Transverse colon (tissue), 4 donors: Measurements from ENCODE around the gene DEFB108B. TPM values are rescaled to one million over a fixed set of nuclear protein-coding genes. Genes with fewer than 3 reads are reported as not detected.
"Not testable (repeated sequence)": the region's sequence is repeated elsewhere in the genome, so short reads cannot be mapped to it uniquely, and the experiment has no call there.

Experiments
- DNase-seq: peaks from one replicate; pipeline ENCODE4 v3.0.0-alpha.2; 2019
- H3K27ac ChIP-seq, 4 donors: fragments of 200-600 bp; sonication (generic); 2 replicates each; pipeline ENCODE4 v1.5.1; 2016 to 2018; ENCODE audit warnings: inconsistent platforms in 4 of 4
- H3K27me3 ChIP-seq: fragments of 200-600 bp; sonication (generic); 2 replicates; pipeline ENCODE4 v1.5.1; 2017; ENCODE audit warnings: inconsistent platforms
- H3K36me3 ChIP-seq, 4 donors: fragments of 200-600 bp; sonication (generic); 2 replicates each; pipeline ENCODE4 v1.5.1; 2017 to 2019; ENCODE audit warnings: inconsistent platforms in 4 of 4
- H3K4me1 ChIP-seq, 4 donors: fragments of 200-600 bp; sonication (generic); 2 replicates each; pipeline ENCODE4 v1.5.1; 2017 to 2020; ENCODE audit warnings: inconsistent platforms in 4 of 4
- H3K4me3 ChIP-seq, 4 donors: fragments of 200-600 bp; sonication (generic); 1 replicate in 1 of 4; 2 replicates in 3 of 4; pipeline versions ENCODE4 v1.5.1 to v1.6.1; 2017 to 2019; ENCODE audit warnings: inconsistent platforms in 4 of 4
- H3K9me3 ChIP-seq, 2 donors: fragments of 200-600 bp; sonication (generic); 2 replicates each; pipeline ENCODE4 v1.5.1; 2017 to 2019; ENCODE audit warnings: inconsistent platforms in 2 of 2
- WGBS, 2 donors: methylation state at CpG; one replicate each; pipeline ENCODE4 v1.1.5; 2018; ENCODE audit warnings: low coverage in 1 of 2; 5-methylcytosine and 5-hydroxymethylcytosine counted together
- in situ Hi-C, 4 donors: fragments of 200-750 bp; cut with MboI; loops; one replicate each; pipeline versions ENCODE4 v1.15.0 to v1.15.1; 2017; ENCODE audit warnings: low sequenced_read_pairs in 3 of 4, low pct_ligation_motif_present in 1 of 4, low pct_unique_long_range_greater_than_20kb in 1 of 4
- intact Hi-C: fragments of 100-400 bp; cut with DNase I; formaldehyde crosslinking; loops from one replicate; pipeline ENCODE4 v1.15.1; 2023; ENCODE audit warnings: low total_unique reads
- total RNA-seq, 4 donors: library from RNA; depleted of rRNA; stranded (reverse); fragments of >200 nt; gene quantifications; one replicate each; pipeline ENCODE4 v1.1.0, GENCODE V29; 2016
- TF ChIP-seq, protein P1 (sequence below), 5 experiments: fragments of 200-600 bp in 3 of 5; fragments of 450-650 bp in 2 of 5; sonication (generic) in 3 of 5; IDR thresholded peaks; 1 replicate in 2 of 5; 2 replicates in 3 of 5; pipeline ENCODE4 v1.5.1; 2016 to 2017; ENCODE audit warnings: antibody characterized with exemption in 5 of 5, inconsistent platforms in 3 of 5, mild to moderate bottlenecking in 2 of 5, moderate library complexity in 1 of 5

DEFB108B gene
- total RNA-seq, 4 donors from 2014 or later = not detected

DNA sequence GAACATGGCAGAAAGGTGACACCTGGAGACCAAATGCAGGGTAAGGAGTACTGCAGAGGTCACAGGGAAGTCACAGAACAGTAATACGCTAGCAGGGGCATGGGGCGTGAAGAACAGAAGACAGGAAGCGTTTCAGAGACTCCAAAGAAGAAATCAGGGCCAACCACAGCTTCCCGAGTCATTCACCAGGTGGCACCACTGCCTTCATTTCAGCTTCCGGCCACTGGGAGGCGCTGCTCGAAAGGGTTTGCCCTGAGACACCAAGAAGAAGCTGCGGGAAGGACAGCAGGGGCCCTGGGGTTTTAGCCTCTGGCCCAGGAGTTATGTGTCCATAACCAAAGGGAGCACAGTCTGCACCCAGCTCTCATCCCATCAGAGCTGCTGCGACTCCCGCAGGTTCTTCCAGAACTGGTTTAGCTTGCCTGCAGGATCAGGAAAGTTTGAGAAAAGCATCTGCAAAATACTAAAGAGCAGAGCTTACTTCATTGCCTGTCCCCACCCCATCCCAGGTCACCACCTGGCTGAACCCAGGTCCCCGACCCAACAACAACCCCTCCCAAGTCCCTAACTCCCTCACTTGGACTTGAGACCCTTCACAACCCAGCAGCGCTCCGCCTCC, 32.6 kb upstream of the DEFB108B start:
- H3K9me3 ChIP-seq, intact Hi-C loops, H3K27ac ChIP-seq, H3K27me3 ChIP-seq, H3K4me1 ChIP-seq, H3K36me3 ChIP-seq, H3K4me3 ChIP-seq, in situ Hi-C loops: not testable (repeated sequence)
- 49% methylated on average over 13 of the region's 13 CpGs; no CpG with 5 or more reads in 1 of the 2 donors for WGBS, 2 donors
- peak; percentile 85 for DNase-seq
- TF ChIP-seq, protein P1, sequence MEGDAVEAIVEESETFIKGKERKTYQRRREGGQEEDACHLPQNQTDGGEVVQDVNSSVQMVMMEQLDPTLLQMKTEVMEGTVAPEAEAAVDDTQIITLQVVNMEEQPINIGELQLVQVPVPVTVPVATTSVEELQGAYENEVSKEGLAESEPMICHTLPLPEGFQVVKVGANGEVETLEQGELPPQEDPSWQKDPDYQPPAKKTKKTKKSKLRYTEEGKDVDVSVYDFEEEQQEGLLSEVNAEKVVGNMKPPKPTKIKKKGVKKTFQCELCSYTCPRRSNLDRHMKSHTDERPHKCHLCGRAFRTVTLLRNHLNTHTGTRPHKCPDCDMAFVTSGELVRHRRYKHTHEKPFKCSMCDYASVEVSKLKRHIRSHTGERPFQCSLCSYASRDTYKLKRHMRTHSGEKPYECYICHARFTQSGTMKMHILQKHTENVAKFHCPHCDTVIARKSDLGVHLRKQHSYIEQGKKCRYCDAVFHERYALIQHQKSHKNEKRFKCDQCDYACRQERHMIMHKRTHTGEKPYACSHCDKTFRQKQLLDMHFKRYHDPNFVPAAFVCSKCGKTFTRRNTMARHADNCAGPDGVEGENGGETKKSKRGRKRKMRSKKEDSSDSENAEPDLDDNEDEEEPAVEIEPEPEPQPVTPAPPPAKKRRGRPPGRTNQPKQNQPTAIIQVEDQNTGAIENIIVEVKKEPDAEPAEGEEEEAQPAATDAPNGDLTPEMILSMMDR (IDR thresholded peaks at IDR 0.05) = peak; percentile 60 to 81 (median 80)

- intact Hi-C loops, H3K36me3 ChIP-seq, in situ Hi-C loops, H3K27ac ChIP-seq, H3K9me3 ChIP-seq, DNase-seq, H3K4me1 ChIP-seq, H3K4me3 ChIP-seq, H3K27me3 ChIP-seq: not testable (repeated sequence)
- 94% methylated on average over 2 of the region's 2 CpGs; no CpG with 5 or more reads in 1 of the 2 donors for WGBS, 2 donors
Observed at GRCh38 chr11:71801026-71801425, 32.0 kb upstream of the DEFB108B start.

DNA sequence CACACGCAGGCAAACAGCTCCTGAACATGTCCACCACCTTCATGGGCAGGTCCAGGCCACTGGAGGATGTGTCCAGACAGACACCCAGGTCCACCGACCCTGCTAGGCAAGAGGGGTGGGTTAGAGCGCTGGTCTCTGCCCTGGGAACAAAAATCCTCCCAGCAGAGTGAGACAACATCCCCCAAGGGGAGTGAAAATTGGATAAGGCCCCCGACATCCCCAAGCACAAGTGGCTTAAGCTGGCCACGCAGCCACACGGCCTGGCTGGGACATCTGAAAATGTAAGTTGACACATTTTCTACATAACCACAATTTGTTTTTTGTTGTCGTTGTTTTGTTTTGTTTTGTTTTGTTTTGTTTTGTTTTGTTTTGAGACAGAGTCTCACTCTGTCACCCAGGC, 30.1 kb upstream of the DEFB108B start:
- H3K36me3 ChIP-seq, H3K9me3 ChIP-seq, intact Hi-C loops, H3K4me3 ChIP-seq, H3K27ac ChIP-seq, H3K27me3 ChIP-seq, H3K4me1 ChIP-seq, DNase-seq, in situ Hi-C loops: not testable (repeated sequence)
- 0 to 87% methylated on average over 1 to 7 of the region's 7 CpGs for whole genome bisulfite sequencing, 2 donors

DNA sequence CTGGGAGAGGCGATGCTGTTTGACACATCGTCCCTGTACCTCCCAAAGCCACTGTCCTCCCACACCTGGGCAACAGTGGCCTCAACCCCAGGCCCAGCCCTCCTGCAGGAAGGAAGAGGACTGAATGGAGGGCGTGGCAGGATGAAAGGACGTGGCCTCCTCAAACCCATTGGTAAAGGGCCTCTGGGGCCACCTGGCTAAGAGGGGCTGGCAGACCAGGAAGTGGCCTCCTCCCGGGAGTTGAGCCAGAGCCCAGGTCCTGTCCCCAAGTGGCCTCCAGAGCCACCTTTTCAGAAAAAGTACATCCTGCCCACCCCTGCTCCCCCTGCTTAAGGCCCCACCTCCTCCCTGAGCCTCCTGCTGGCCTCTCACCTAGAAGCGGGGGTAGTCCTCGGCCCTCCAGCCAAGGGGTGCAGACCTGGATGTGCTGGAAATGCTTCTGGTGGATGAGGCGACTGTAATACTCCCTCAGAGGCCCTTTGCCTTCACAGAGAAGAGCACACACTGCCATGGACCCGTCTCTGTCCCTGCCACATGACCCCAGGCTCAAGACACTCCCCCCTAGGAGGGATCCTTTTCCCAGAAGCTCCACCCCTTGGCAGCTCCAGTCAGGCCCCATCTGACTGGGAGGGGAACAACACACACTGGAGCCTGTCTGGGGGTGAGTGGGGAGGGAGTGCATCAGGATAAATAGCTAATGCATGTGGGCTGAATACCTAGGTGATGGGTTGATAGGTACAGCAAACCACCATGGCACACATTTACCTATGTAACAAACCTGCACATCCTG, 28.6 kb upstream of the DEFB108B start:
- DNase-seq, H3K4me3 ChIP-seq, in situ Hi-C loops, H3K4me1 ChIP-seq, H3K9me3 ChIP-seq, H3K27ac ChIP-seq, H3K27me3 ChIP-seq, H3K36me3 ChIP-seq, intact Hi-C loops: not testable (repeated sequence)
- 14 to 63% methylated on average over 2 to 8 of the region's 9 CpGs for WGBS, 2 donors

DNA sequence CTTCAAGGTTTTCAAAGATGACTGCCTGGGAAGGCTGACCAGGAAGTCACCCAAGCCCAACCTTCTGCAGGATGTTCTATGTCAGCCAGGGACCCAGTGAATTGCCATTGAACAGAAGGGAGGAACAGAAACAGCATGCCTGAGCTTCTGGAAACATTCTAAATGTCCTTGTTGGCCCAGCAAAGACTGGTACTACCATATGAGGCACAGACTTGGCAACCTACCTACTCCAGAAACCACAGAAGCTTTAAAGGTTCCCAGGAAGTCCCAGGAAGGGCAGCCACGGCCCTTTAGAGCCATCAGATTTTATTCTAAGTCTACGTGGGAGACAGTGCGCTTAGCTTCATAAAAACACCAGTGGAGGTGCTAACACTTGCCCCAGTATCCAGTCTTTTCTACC, 20.5 kb upstream of the DEFB108B start:
- in situ Hi-C loops, H3K27me3 ChIP-seq, H3K27ac ChIP-seq, intact Hi-C loops, H3K4me3 ChIP-seq, H3K9me3 ChIP-seq, H3K4me1 ChIP-seq, H3K36me3 ChIP-seq, DNase-seq: not testable (repeated sequence)
- WGBS, 2 donors = 60% methylated on average over 3 of the region's 3 CpGs; no CpG with 5 or more reads in 1 of the 2 donors

DNA sequence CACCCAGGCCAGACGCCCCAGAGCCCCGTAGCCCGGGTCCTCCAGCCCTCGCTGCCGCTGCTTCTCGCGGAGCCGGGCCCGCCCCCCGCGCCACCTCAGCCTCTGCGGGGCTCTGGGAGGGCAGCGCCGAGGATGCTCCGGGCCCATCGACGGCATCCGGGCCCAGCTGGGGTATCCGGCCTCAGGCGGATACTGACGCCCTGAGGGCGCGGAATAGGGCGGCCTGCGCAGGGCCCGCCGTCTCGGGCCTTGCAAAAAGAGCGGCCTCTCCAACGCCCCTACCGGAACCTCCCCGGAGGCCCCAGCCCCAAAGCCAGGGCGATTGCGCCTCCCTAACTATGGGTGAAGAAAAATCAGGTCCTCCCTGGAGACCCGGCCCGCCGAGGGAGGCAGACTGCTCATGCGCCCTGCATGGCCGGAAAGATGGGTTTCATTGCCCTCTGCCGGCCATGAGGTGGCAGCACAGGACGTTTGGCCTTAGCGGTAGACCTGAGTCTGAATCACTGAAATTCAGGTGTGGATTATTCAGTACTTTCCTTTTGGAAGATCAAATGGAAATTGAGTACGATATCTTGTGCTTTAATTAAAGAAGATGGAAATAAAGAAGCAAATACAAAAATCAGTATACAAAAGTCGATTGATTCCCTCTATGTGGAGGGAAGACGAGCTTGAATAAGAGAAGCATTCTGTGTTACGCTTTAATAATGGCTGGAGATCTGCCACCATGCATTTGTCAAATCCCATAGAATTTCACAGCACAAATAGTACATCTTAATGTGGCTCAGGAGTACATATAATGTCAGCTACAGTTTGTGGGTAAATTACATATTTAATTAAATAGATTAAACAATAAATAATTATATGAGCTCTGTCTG, 19.3 kb upstream of the DEFB108B start:
- intact Hi-C loops, H3K27me3 ChIP-seq, H3K4me1 ChIP-seq, H3K36me3 ChIP-seq, in situ Hi-C loops, H3K9me3 ChIP-seq: not testable (repeated sequence)
- Histone ChIP-seq H3K4me3 (peak overlapping the region; percentile 19 to 63 (median 38)), H3K27ac (peak overlapping the region; percentile 55 to 59 (median 59))
- TF ChIP-seq, protein P1 (IDR thresholded peaks at IDR 0.05) = peak; percentile 63 to 86 (median 76)
- DNase-seq = peak; percentile 80
- WGBS, 2 donors = 6% methylated on average over 32 of the region's 46 CpGs; no CpG with 5 or more reads in 1 of the 2 donors

- DNase-seq, H3K4me1 ChIP-seq, intact Hi-C loops, H3K36me3 ChIP-seq, H3K4me3 ChIP-seq, H3K9me3 ChIP-seq, in situ Hi-C loops, H3K27me3 ChIP-seq, H3K27ac ChIP-seq: not testable (repeated sequence)
- 38% methylated on average over 1 of the region's 1 CpG; no CpG with 5 or more reads in 1 of the 2 donors for WGBS, 2 donors
Observed at GRCh38 chr11:71821539-71821938, 11.5 kb upstream of the DEFB108B start.

- intact Hi-C loops, H3K9me3 ChIP-seq: not testable (repeated sequence)
Observed at GRCh38 chr11:71829247-71829646, 3.8 kb upstream of the DEFB108B start.

More at GRCh38 chr11:71829247-71829646, 3.8 kb upstream of the DEFB108B start:
- 93 to 100% methylated on average over 2 to 3 of the region's 3 CpGs for WGBS, 2 donors
- DNase-seq, H3K27me3 ChIP-seq, H3K4me3 ChIP-seq, H3K36me3 ChIP-seq, H3K27ac ChIP-seq, in situ Hi-C loops, H3K4me1 ChIP-seq: not testable (repeated sequence)
